SKM-1 (cell line): ENCODE measurements around the gene COQ4.
"Not testable (repeated sequence)": the region's sequence is repeated elsewhere in the genome, so short reads cannot be mapped to it uniquely, and the experiment has no call there.

Source experiments
- DNase-seq: peaks from one replicate; lab custom pipeline; 2025; ENCODE audit not compliant: unreplicated experiment; lab: John Stamatoyannopoulos, UW

Gene COQ4

GRCh38 chr9:128298535-128299482 is 23.8 kb upstream of the COQ4 start:
- DNase-seq = no peak

GRCh38 chr9:128304136-128304970 is 18.3 kb upstream of the COQ4 start:
- DNase-seq = no peak

- DNase-seq = no peak
Observed at GRCh38 chr9:128304971-128305288, 17.7 kb upstream of the COQ4 start.

GRCh38 chr9:128309551-128309950 is 13.1 kb upstream of the COQ4 start:
- DNase-seq = no peak

- no peak for DNase-seq
Observed at GRCh38 chr9:128310461-128310860, 12.2 kb upstream of the COQ4 start.

GRCh38 chr9:128314697-128315096 is 7.9 kb upstream of the COQ4 start:
- no peak for DNase-seq

- no peak for DNase-seq
Observed at GRCh38 chr9:128316421-128316820, 6.2 kb upstream of the COQ4 start.

GRCh38 chr9:128317629-128318028 is 5.0 kb upstream of the COQ4 start:
- no peak for DNase-seq

- no peak for DNase-seq
Observed at GRCh38 chr9:128321343-128321742, 1.3 kb upstream of the COQ4 start.

GRCh38 chr9:128321879-128322403 is 698 bp upstream of the COQ4 start:
- no peak for DNase-seq

- DNase-seq = no peak
Observed at GRCh38 chr9:128323212-128323730, 632 bp downstream of the COQ4 start.

GRCh38 chr9:128323791-128324190 is 1.2 kb downstream of the COQ4 start:
- no peak for DNase-seq

GRCh38 chr9:128324401-128324800 is 1.8 kb downstream of the COQ4 start:
- DNase-seq = no peak

- DNase-seq = no peak
Observed at GRCh38 chr9:128325629-128326028, 3.0 kb downstream of the COQ4 start.

- DNase-seq = no peak
Observed at GRCh38 chr9:128333451-128333869, 10.8 kb downstream of the COQ4 start.

GRCh38 chr9:128335161-128335560 is 12.5 kb downstream of the COQ4 start:
- DNase-seq = no peak

- DNase-seq = no peak
Observed at GRCh38 chr9:128335914-128336313, 13.3 kb downstream of the COQ4 start.

GRCh38 chr9:128337936-128338335 is 15.3 kb downstream of the COQ4 start:
- no peak for DNase-seq

GRCh38 chr9:128338852-128339614 is 16.4 kb downstream of the COQ4 start:
- not testable (repeated sequence) for DNase-seq

- peak; percentile 26 for DNase-seq
Observed at GRCh38 chr9:128339761-128340690, 17.4 kb downstream of the COQ4 start, which contains the start of gene SLC27A4. SLC27A4 (plus strand) TSS chr9:128340527; CDS start chr9:128343133, 2,606 bp downstream.
